Sciatic nerve (tissue), 2 donors: ENCODE results near the gene EEFSEC. TPM values are rescaled to one million over a fixed set of nuclear protein-coding genes. Genes with fewer than 3 reads are reported as not detected.

ENCODE experiments used
- ATAC-seq: fragments of 200-7000 bp; cut with Tn5 transposase; one replicate; pipeline ENCODE4 v1.9.1; 2020; ENCODE audit warnings: mild to moderate bottlenecking, moderate library complexity
- DNase-seq: peaks from one replicate; pipeline ENCODE4 v3.0.0-alpha.2; 2020; ENCODE audit warnings: low spot score
- intact Hi-C: fragments of 100-400 bp; cut with DNase I; formaldehyde crosslinking; loops from one replicate; pipeline ENCODE4 v1.14.2; 2022
- total RNA-seq: library from RNA; stranded (reverse); fragmentation: NEBNext Ultra II Directional; extraction: Animal tissue kit (Norgen Biotek cat#: 25700); gene quantifications from one replicate; pipeline ENCODE4 v1.2.1, GENCODE V29; 2021
- donor health status: DM: no; HTN: no; CAD: no.
- donor health status: DM: no; HTN: no; CAD: no.

Gene EEFSEC
- total RNA-seq, 1 donor from 2014 or later: 14.8 TPM

DNA sequence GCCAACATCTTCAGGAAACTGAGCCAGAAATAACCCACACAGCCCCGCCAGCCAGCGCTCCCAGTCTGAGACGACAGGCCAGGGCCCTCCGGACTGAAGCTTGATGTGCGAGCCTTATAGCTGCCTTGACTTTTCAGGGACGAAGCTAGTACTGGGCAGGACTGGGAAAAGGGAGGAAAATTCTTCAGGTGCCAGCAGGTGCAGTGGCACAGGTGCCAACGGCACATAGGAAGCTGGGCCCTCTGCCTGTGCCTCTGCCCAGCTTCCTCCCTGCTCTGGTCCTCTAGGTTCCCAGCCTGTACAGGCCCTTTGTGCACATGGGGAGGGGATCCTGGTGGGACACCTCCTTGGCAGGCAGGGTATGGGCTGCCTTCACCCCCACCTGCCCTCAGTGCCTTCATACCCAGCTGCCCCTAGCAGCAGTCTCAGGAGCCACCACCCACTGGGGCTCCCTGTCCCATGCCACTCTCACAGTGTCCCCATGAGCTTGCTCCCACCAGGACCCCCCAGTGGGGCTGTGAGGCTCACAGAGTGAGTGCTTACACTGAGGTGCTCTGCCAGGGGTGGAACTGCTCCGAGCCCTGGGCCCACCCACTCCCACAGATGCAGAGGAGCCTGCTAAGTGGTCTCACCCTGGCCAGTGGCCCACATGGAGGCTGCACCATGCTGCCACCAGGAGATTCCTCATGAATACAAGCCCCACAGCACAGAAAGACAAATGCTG, 252.4 kb downstream of the EEFSEC start:
- no peak for ATAC-seq
- DNase-seq: no peak
- intact Hi-C loops: no loop called here

DNA sequence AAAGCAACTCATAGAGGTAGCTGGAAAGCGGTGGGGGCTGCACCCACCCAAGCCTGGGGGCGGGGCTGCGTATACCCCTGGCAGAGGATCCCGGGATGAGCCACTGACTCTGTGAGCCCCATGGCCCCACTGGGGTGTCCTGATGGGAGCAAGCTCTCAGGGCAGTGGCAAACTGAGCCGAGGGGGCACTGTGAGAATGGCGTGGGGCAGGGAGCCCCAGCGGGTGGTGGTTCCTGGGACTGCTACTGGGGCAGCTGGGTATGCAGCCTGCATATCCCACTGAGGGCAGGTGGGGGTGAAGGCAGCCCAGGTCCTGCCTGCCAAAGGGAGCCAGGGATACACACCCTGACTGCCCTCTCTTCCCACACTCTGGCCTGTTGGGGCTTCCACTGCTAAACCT, 254.0 kb downstream of the EEFSEC start:
- ATAC-seq (no peak), DNase-seq (no peak)
- intact Hi-C loops: no loop called here

DNA sequence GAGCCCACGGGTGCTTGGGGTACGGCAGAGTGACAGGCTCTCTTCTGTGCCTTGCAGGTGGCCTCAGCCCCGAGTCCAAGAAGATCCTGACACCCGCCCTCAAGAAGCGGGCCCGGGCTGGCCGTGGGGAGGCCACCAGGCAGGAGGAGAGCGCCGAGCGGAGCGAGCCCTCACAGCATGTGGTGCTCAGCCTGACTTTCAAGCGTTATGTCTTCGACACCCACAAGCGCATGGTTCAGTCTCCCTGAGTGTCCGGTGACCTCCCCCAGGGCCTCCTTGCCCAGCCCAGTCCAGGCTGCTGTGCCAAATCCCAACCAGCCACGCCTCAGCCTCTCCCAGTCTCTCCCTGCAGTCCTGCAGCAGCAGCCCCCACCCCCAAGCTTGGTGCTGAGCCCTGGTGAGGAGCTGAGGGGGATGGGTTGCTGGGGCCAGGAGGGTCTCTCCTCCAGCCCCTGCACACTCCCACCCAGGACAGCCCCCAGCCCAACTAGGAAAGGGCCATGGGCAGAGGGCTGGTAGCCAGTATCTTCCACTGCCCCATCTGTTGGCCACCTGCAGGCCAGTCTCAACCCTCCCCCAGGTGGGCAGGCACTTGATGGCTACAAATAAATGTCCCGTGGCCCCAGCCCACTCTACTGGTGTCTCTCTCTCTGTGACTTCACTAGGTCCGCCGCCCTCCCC, 254.9 kb downstream of the EEFSEC start:
- ATAC-seq: no peak
- no peak for DNase-seq
- intact Hi-C loops: no loop called here

DNA sequence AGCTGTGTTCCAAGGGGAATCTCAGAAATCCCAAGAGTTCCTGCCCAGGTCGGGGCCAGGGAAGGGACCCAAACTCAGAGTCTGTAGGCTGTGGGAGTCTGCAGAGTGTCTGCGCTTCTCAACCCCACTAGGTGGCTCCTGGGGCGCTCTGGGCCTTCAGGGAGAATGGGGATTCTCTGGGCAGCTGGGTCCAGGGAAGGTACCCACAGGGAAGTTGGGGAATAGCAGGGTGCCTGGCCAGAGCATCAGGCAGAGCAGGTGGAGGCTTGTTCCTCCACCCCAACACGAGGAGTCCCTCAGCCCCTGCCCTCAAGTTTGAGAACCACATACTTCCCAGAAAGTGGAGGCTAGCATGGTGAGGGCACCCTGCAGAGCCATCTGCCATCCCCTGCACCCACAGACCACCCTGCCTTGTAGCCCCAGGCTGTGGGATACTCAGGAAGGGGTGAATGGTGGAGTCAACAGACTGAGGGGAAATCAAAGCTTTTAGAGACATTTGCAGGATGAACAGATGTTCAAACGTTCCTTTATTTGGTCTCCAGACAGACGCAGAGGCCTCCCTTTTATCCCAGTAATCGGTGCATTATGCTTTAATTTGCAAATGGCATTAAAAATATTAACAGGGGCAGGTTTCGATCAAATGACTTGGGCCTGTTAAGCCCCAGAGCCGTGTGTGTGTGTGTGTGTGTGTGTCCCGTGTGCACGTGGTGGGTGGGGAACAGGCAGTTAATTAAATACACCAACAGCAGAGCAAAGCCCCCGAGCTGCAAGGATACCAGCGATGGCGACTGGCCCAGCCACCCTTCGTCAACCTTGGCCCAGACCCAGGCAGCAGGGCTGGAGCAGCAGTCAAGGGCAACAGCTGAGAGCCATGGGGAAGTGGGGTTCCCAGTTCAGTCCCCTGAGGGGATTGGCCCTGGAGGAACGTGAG, 255.7 kb downstream of the EEFSEC start:
- intact Hi-C loops: no loop called here
- DNase-seq (no peak), ATAC-seq (no peak)

DNA sequence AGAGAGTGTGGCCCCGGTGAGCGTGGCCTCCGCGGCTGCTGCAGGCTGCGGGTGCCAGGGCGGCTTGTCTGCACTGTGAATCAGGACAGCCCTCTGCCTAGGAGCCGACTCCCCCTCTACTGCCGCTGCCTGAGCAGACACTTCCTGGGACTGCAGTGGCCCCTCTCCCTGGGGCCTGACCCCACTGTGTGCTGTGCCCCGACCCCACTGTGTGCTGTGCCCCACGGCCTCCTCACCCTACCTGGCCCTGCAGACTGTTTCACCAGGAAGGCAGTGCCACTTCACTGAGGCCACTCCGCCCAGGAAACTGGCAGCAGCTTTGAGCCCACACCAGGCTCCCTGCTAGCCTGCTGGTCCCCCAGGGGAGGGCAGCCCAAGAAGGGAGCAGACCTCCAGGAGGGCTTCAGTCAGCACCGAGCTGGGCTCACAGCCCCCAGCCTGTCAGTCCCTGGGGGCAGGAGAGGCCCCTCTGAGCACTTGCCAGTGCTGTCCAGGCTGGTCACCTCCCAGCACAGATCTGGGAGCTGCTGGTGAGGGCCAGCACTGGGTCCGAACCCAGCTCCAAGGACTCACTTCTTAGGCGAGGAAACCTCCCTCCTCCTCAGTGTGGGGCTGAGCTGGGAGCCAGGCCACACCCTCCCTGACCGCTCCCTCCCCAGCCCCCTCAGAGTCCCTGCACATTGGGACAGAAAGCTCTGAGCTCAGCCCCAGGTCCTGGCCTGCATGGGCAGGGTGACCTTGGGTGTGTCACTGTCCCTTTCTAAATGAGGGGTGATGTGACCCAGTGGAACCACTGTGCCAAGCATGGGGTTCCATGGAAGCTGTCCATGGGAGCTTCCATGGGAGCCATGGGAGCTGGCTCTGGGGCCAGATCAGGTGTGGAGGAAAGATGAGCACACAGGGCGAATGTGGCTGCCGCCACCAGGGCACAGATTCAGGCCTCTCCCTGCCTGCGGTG, 256.6 kb downstream of the EEFSEC start:
- intact Hi-C loops: no loop called here
- ATAC-seq: no peak
- DNase-seq: no peak

DNA sequence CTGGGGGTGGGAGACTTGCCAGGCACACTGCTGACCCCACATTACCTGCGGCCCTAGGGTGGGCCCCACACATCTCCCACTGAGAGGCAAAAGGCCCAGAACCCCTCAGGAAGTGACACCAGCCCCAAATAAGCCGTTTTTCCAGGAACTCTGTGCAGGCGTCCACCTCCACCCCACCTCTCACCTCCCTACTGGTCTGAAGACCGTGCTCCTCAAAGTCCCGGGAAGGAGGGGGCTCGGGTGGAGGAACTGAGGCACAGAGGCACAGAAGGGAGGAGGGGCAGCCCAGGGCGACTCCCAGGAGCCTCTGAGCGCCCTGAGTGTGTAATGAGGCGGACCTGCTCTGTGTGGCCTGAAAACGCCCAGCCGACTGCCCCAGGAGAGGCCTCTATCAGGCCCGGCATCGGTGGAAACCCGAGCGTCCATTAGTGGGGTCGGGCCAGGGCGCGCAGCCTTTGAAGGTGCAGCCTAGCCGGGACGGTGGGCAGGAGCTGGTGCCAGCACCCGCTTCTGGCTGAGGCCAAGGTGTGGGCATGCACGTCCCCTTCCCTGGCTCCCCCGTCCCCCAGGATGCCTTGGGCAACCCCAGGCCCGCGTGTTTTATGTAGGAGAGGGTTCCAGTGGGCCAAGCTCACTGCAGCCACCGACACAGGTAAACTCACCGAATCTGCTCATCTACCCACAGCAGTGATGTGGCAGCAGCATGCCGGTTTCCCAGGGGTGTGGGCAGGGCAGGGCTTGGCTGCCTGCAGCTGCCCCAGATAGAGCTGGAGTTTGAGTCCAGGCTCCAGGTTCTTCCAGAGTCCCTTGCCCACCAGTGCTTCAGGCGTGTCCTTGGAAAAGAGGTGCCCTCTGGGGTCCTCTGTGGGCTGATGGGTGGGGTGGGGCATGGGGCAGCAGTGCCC, 257.6 kb downstream of the EEFSEC start:
- intact Hi-C loops: no loop called here
- DNase-seq: no peak
- no peak for ATAC-seq

DNA sequence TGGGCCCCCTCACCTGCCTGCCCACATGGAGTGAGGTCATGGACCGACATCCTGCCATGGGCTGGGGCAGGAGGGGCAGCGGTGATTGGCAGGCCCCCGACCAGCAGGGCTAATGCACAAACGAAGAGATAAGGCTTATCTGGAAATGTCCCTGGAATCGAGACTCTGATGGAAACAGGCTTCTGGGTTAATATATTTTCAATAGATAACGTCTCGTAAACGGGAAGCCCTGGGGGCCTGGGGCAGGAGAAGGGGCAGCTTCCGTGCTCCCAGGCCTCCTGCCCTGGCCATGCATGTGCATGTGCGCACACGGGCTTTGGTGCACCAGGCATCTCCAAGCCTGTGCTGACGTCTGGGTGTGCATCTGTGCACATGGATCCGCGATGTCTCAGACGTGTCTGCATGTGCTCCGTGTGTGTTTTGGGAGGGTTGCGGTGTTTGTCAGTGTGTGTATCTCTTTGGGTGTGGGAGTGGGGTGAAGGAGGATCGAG, 258.3 kb downstream of the EEFSEC start:
- no peak for ATAC-seq
- no peak for DNase-seq
- intact Hi-C loops: no loop called here

DNA sequence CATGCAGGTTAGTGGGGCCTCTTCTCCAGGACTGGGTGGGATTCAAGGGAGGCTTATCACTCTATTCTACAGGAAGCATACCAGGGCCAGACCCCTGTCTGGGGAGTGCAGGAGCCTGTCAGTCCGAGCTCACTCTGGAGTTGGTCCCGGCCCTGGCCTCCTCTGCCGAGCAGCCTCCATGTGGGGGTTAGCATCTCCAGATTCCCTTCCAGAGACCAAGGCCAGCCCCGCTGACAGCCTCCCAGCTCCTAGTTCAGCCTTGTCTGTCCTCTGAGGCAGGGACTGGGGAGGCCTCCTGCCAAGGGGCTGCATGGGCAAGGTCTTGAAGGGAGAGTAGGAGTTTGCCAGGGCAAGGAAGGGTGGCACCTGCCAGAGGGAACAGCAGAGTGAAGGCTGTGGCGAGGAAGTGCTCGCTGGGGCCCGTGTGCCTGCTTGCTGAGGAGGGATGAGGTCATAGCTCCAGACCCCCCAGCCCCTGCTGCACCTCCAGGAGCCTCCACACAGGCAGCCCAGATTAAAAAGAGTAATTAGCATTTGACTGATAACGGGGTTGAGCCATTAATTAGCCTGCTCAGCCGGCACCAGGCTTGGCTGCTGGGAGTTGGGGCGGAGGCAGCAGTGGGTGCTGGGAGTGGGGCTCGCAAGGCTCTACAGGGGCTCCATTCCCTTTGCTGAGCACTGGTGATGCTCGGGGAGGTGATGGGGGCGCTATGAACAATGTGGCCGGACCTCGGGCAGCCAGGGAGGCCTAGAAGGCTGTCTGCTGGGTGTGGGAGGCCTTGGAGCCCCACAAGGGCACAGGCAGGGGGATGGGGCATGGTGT, 259.1 kb downstream of the EEFSEC start:
- intact Hi-C loops: no loop called here
- DNase-seq (no peak), ATAC-seq (no peak)

DNA sequence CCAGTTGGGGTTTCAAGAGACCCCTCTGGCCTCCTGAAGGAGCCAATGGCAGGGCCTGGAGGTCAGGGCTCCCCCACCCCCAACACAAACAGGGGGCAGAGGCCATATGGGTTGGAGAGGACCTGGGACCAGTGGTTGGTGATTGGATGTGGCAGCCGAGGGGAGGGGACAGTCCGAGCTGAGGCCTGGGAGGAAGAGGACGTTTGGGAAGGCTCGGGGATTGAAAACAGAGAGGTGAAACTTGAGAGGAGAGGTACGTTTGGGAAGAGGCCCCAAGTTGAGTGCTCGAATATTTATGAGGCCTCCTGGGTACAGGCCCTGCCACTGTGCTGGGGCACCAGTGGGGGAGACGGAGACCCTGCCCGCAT, 259.7 kb downstream of the EEFSEC start:
- no peak for ATAC-seq
- DNase-seq: no peak
- intact Hi-C loops: no loop called here

DNA sequence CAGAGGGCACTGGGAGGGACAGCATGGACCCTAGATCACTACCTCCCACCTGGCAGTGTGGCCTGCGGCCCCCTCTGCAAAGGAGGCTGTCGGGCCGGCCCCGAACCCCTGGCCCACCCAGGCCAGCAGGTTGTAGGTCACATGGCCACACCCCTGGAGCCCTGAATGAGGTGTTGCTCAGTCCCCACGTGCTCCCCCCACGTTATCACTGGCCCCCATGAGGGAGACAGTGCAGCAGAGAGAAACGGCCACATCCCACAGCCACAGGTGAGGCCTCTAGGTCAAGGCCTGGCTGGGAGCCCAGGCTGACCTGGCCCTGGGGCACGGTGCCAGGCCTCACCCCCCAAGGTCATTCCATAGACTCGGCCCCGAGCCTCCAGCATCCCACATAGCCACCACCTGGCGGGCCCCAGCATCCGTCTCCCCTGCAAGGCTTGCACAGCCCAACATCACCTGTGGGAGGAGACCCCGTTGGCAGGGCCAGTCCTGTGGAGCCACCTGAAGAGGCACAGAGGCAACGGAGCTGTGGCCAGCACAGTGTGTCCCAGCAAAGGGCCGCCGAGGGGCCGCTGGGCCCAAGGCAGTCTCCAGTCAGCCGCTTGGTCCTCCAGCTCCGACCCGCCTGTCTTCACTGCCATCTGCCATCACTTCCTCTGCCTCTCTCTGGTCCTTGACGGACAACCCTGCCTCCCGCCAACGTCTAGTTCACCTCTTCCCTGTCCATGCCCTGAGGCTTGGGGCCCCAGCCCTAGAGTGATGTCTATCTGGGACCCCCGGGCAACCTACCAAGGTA, 260.3 kb downstream of the EEFSEC start:
- intact Hi-C loops: no loop called here
- DNase-seq: no peak

DNA sequence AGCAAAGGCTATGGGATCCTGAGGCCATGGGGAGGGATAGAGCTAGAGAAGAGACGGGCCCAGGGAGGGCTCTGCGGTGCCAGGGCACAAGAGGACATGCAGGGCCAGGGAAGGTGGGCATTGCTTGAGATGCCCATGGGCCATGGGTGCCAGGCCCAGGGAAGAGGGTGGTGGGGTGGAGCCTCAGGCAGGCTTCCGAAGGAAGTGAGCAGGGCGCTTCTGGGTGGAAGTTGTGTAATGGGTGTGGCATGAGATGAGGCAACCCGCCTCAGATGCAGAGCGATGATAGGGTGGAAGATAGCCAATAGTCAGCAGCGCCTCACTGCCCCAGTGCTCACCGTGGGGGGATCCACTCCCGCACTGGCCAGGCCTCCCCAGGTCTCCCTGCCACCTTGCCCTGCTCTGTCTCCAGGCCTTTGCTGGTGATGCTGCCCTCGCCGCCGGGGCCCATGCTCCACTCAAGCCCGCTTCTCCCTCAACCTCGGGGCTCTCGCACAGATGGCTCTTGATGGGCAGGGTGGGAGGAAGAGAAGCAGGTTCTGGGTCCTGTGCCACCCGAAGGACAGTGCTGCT, 262.0 kb downstream of the EEFSEC start:
- no peak for ATAC-seq
- intact Hi-C loops: no loop called here

More for the DNA sequence above, 260.3 kb downstream of the EEFSEC start:
- no peak for ATAC-seq

DNA sequence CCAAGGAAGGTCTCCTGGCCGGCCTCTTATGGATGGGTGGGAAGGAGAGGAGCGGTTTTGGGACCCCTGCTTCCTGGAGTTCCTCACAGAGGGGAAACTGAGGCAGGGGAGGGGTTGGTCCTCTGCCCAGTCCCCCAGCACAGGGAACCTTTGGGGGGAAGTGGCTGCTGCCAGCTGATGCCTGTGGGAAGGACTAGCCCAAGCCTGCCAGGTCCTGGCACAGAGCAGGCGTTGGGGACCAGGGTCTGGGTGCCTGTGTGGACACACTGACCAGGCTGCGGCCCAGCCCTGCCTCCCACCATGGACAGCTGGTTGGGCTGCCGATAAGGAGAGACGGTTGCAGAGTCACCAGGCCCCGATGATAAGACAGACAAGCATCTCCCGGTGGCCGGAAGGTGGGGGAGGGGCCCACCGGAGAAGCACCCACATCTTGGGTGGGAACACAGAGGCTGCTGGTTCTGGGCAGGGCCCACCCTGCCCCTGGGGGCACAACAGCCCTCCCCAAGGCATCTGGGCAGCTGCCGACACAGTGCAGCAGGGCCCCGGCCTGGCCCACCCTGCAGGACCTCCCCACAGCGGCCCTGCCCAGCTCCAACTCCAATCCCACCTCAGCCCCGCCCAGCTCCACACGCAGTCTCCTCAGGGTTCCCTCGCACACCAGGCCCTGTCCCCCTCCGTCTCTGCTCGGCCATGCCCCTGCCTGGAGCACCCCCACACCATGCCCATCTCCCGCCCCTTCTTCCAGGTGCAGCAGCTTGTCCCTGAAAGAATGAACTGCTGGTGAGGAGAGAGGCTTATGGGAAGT, 262.7 kb downstream of the EEFSEC start:
- ATAC-seq: no peak
- intact Hi-C loops: no loop called here
- no peak for DNase-seq

More for the DNA sequence above, 262.0 kb downstream of the EEFSEC start:
- no peak for DNase-seq

DNA sequence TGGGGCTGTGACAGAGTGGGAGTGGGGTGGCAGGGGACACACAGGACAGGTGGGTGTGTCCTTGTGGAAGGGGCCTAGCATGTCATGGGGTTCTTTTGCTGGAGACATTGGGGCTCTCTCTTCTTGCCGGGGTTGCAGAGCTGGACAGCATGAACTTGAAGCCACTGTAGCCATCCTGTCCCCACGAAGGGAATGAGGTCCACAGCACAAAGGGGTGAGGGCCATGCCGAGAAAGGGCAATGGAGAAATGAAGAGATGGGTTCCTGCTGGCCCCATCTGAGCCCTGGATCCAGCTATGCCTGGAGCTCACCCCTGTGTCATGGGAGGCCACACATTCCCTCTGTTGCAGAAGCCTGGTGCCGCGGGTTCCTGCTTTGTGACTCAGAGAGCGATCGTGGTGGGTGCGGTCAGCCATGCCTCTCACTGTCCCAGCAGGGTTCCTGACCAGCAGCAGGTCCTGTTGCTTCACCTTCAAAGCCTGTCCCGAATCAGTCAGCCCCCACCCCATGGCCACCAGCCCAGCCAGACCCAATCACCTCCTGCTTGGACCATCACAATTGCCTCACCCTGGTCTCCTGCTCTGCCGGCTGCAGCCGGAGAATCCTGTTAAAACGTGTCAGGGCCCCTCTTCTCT, 263.4 kb downstream of the EEFSEC start:
- ATAC-seq (no peak), DNase-seq (no peak)
- intact Hi-C loops: no loop called here

DNA sequence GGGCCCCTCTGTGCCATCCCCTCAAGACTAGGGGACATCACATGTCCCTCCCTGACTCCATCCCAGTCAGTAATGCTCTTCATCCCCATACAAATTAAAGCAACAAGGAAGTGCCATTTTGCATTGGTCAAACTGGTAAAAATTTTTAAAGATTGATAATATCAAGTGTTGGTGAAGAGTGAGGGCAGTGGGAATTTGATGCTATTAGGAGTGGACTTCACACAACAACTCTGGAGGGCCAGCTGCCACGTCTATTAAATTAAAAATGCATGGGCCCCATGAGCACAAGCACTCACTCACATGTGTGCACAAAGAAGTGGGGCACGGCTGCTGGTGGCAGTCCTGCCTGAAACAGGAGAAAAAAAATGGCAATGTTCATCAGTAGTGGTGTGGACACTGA, 265.6 kb downstream of the EEFSEC start:
- intact Hi-C loops: no loop called here
- ATAC-seq (no peak), DNase-seq (no peak)
